GM19239 (cell line): ENCODE measurements around the gene ART4.
A peak's percentile ranks its signal among the peaks of the same experiment; 100 is the strongest.

Experiments used
- DNase-seq: peaks from one replicate; pipeline ENCODE4 v3.0.0; 2011; ENCODE audit warnings: low spot score; ENCODE audit not compliant: insufficient read length
- FAIRE-seq: peaks from 2 replicates; lab custom pipeline; 2011; peaks lifted over from hg19 to GRCh38; lab: Jason Lieb, UNC

The ART4 gene

GRCh38 chr12:14824012-14824634 is 19.2 kb downstream of the ART4 start:
- FAIRE-seq (no peak), DNase-seq (no peak)

GRCh38 chr12:14814014-14814413 is 29.3 kb downstream of the ART4 start, which contains the start of gene SMCO3:
SMCO3 (minus strand) TSS chr12:14814182; CDS start chr12:14806680, 7,502 bp downstream.
- DNase-seq (no peak), FAIRE-seq (no peak)

GRCh38 chr12:14811486-14811885 is 31.8 kb downstream of the ART4 start:
- no peak for DNase-seq
- FAIRE-seq, result peak; percentile 31

GRCh38 chr12:14810953-14811483 is 32.3 kb downstream of the ART4 start:
- FAIRE-seq, result peak; percentile 45
- no peak for DNase-seq

GRCh38 chr12:14810167-14810952 is 33.0 kb downstream of the ART4 start:
- FAIRE-seq, result no peak
- DNase-seq, result no peak

- no peak for DNase-seq
- FAIRE-seq, result no peak
Measured at GRCh38 chr12:14803830-14804160, 39.5 kb downstream of the ART4 start.

GRCh38 chr12:14803011-14803829 is 40.1 kb downstream of the ART4 start, which contains the start of the genes C12orf60 and WBP11:
C12orf60 (plus strand) TSS chr12:14803670; CDS start chr12:14822936, 19,266 bp downstream.
WBP11 (minus strand) TSS chr12:14803478; CDS start chr12:14801383, 2,095 bp downstream.
- DNase-seq (peak; percentile 81), FAIRE-seq (peak; percentile 99)

GRCh38 chr12:14802721-14803010 is 40.7 kb downstream of the ART4 start:
- DNase-seq (no peak), FAIRE-seq (peak; percentile 82)

- no peak for DNase-seq
- no peak for FAIRE-seq
Measured at GRCh38 chr12:14802247-14802646, 41.1 kb downstream of the ART4 start.

- DNase-seq (no peak), FAIRE-seq (no peak)
Measured at GRCh38 chr12:14795028-14795448, 48.3 kb downstream of the ART4 start.

GRCh38 chr12:14785568-14785967 is 57.8 kb downstream of the ART4 start:
- DNase-seq (no peak), FAIRE-seq (no peak)

GRCh38 chr12:14784471-14784870 is 58.9 kb downstream of the ART4 start:
- DNase-seq (no peak), FAIRE-seq (no peak)

- DNase-seq (no peak), FAIRE-seq (peak; percentile 18)
Measured at GRCh38 chr12:14782756-14783155, 60.6 kb downstream of the ART4 start.

- DNase-seq (no peak), FAIRE-seq (no peak)
Measured at GRCh38 chr12:14781563-14781962, 61.8 kb downstream of the ART4 start.

- DNase-seq (no peak), FAIRE-seq (peak; percentile 33)
Measured at GRCh38 chr12:14780859-14781258, 62.5 kb downstream of the ART4 start.

- FAIRE-seq, result no peak
- no peak for DNase-seq
Measured at GRCh38 chr12:14779834-14780233, 63.5 kb downstream of the ART4 start.

- FAIRE-seq, result no peak
- no peak for DNase-seq
Measured at GRCh38 chr12:14777271-14777670, 66.1 kb downstream of the ART4 start.

- DNase-seq (no peak), FAIRE-seq (no peak)
Measured at GRCh38 chr12:14776236-14776961, 66.9 kb downstream of the ART4 start.

GRCh38 chr12:14775636-14775980 is 67.7 kb downstream of the ART4 start:
- no peak for DNase-seq
- FAIRE-seq, result no peak
